Vagina (tissue), 2 donors: ENCODE data around the gene CDH4. TPM values are rescaled to one million over a fixed set of nuclear protein-coding genes. Genes with fewer than 3 reads are reported as not detected.

Experiments used
- DNase-seq, 2 donors: peaks; one replicate each; pipeline ENCODE4 v3.0.0-alpha.2; 2017; ENCODE audit errors: extremely low spot score in 2 of 2
- H3K27ac ChIP-seq: fragments of 200-600 bp; sonication (generic); one replicate; pipeline ENCODE4 v1.5.1; 2019
- H3K27me3 ChIP-seq: fragments of 200-600 bp; sonication (generic); one replicate; pipeline ENCODE4 v1.5.1; 2019
- H3K36me3 ChIP-seq, 2 donors: fragments of 200-600 bp; sonication (generic); one replicate each; pipeline ENCODE4 v1.5.1; 2017 to 2019
- H3K4me1 ChIP-seq: fragments of 200-600 bp; sonication (generic); one replicate; pipeline ENCODE4 v1.5.1; 2019
- H3K4me3 ChIP-seq, 2 donors: fragments of 200-600 bp; sonication (generic); 1 replicate in 1 of 2; 2 replicates in 1 of 2; pipeline ENCODE4 v1.5.1; 2016 to 2019
- H3K9me3 ChIP-seq: fragments of 200-600 bp; sonication (generic); one replicate; pipeline ENCODE4 v1.5.1; 2019
- CTCF ChIP-seq, 3 experiments: fragments of 450-650 bp in 2 of 3; fragments of 200-600 bp in 1 of 3; sonication (generic) in 1 of 3; IDR thresholded peaks; one replicate each; pipeline ENCODE4 v1.5.1; 2017 to 2019; ENCODE audit warnings: antibody characterized with exemption in 3 of 3, mild to moderate bottlenecking in 2 of 3, moderate library complexity in 2 of 3
- POLR2A ChIP-seq, 2 donors: fragments of 450-650 bp; IDR thresholded peaks; one replicate each; pipeline ENCODE4 v1.6.1; 2017; ENCODE audit warnings: antibody characterized with exemption in 2 of 2, mild to moderate bottlenecking in 2 of 2, moderate library complexity in 2 of 2
- POLR2AphosphoS5 ChIP-seq, 2 donors: sonication (generic); formaldehyde crosslinking; IDR thresholded peaks; one replicate each; pipeline ENCODE4 v1.9.0; 2017; ENCODE audit warnings: antibody characterized with exemption in 2 of 2, mild to moderate bottlenecking in 2 of 2, low read depth in 1 of 2; ENCODE audit not compliant: insufficient read depth in 1 of 2
- intact Hi-C: fragments of 100-400 bp; cut with DNase I; formaldehyde crosslinking; loops from one replicate; pipeline ENCODE4 v1.15.1; 2023
- total RNA-seq: library from RNA; depleted of rRNA; stranded (reverse); fragments of >200 nt; gene quantifications from one replicate; pipeline ENCODE4 v1.2.3, GENCODE V29; 2016

The CDH4 gene
- total RNA-seq, 1 donor from 2014 or later, result 0.25 TPM

GRCh38 chr20:61759286-61760065, 507.4 kb downstream of the CDH4 start:
- intact Hi-C loops, result no loop called here
- TF ChIP-seq CTCF (IDR thresholded peaks at IDR 0.05), result no peak
- no peak for TF ChIP-seq POLR2AphosphoS5 (IDR thresholded peaks at IDR 0.05; ENCODE audit: insufficient read depth in 1 of 2, low read depth in 1 of 2)
- no peak for TF ChIP-seq POLR2A (IDR thresholded peaks at IDR 0.05)
- DNase-seq, result no peak
- Histone ChIP-seq H3K27me3 (no peaks in the 10 kb centered on the region), H3K4me1 (no peaks in the 10 kb centered on the region), H3K36me3 (no peaks in the 10 kb centered on the region), H3K27ac (no peak overlapping the region), H3K4me3 (no peak overlapping the region), H3K9me3 (no peaks in the 10 kb centered on the region)

- intact Hi-C loops, result no loop called here
- Histone ChIP-seq H3K4me1 (no peaks in the 10 kb centered on the region), H3K27ac (no peak overlapping the region), H3K36me3 (no peaks in the 10 kb centered on the region), H3K27me3 (no peaks in the 10 kb centered on the region), H3K4me3 (no peak overlapping the region), H3K9me3 (no peaks in the 10 kb centered on the region)
- DNase-seq, result no peak
- TF ChIP-seq CTCF (IDR thresholded peaks at IDR 0.05), result no peak
- TF ChIP-seq POLR2A (IDR thresholded peaks at IDR 0.05), result no peak
- TF ChIP-seq POLR2AphosphoS5 (IDR thresholded peaks at IDR 0.05; ENCODE audit: insufficient read depth in 1 of 2, low read depth in 1 of 2), result no peak
Measured at GRCh38 chr20:61760321-61760720, 508.3 kb downstream of the CDH4 start.

- intact Hi-C loops, result no loop called here
- no peak overlapping the region for H3K4me3 ChIP-seq
- no peaks in the 10 kb centered on the region for H3K9me3 ChIP-seq
- no peak for DNase-seq
- no peak overlapping the region for H3K27ac ChIP-seq
- no peak for TF ChIP-seq CTCF (IDR thresholded peaks at IDR 0.05)
- no peak for TF ChIP-seq POLR2AphosphoS5 (IDR thresholded peaks at IDR 0.05; ENCODE audit: insufficient read depth in 1 of 2, low read depth in 1 of 2)
- no peak for TF ChIP-seq POLR2A (IDR thresholded peaks at IDR 0.05)
- H3K36me3 ChIP-seq, result no peaks in the 10 kb centered on the region
- H3K27me3 ChIP-seq, result no peaks in the 10 kb centered on the region
- no peaks in the 10 kb centered on the region for H3K4me1 ChIP-seq
Measured at GRCh38 chr20:61760731-61761130, 508.7 kb downstream of the CDH4 start.

GRCh38 chr20:61761453-61762166, 509.5 kb downstream of the CDH4 start:
- Histone ChIP-seq H3K4me1 (no peaks in the 10 kb centered on the region), H3K4me3 (no peak overlapping the region), H3K9me3 (no peaks in the 10 kb centered on the region), H3K36me3 (no peaks in the 10 kb centered on the region), H3K27me3 (no peaks in the 10 kb centered on the region), H3K27ac (no peak overlapping the region)
- DNase-seq, result no peak
- intact Hi-C loops, result no loop called here
- TF ChIP-seq POLR2AphosphoS5 (IDR thresholded peaks at IDR 0.05; ENCODE audit: insufficient read depth in 1 of 2, low read depth in 1 of 2) (no peak), CTCF (IDR thresholded peaks at IDR 0.05) (no peak), POLR2A (IDR thresholded peaks at IDR 0.05) (no peak)
